ENCODE measurements around the gene HBEGF. TPM values are rescaled to one million over a fixed set of nuclear protein-coding genes. Genes with fewer than 3 reads are reported as not detected.

HBEGF gene
- total and polyA plus RNA-seq, 4 donors, result 0.60 to 1.0 (median 0.78) TPM

DNA sequence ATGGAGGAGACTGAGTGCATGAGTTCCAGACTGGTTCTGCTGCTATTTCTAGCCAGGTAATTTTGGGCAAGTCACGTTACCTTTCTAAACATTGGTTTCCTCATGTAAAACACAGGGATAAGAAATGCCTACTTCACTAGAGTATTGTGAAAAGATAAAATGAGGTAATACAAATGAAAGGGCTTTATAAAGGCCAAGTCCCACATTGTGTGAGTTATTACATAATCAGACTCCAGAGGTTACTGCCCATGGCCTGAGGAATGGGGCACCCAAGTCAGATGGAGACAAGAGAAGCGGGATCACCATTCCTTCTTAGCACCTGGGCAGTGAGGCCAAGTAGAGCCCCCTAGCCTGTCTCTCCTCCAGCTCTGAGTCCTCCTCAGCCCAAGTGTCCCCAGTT, 7.5 kb downstream of the HBEGF start:
- H3K27ac ChIP-seq (ENCODE audit: low read depth in 1 of 2, low read length in 2 of 2), result no peak overlapping the region
- H3K4me1 ChIP-seq (ENCODE audit: control insufficient read depth in 4 of 4, insufficient read depth in 4 of 4, low read length in 3 of 4), result peaks cover 0 to 8% (median 7%) of the 10 kb centered on the region in 4 donors
- 72% methylated on average over 2 of the region's 2 CpGs for WGBS
- peaks cover 0 to 3% (median 0%) of the 10 kb centered on the region in 4 donors for H3K36me3 ChIP-seq (ENCODE audit: control insufficient read depth in 4 of 4, insufficient read depth in 3 of 4, low read depth in 1 of 4, low read length in 3 of 4)
- no peaks in the 10 kb centered on the region for H3K9me3 ChIP-seq (ENCODE audit: control insufficient read depth in 4 of 4, low read length in 3 of 4)
- DNase-seq (ENCODE audit: low spot score), result no peak
- no peaks in the 10 kb centered on the region for H3K27me3 ChIP-seq (ENCODE audit: control insufficient read depth in 4 of 4, insufficient read depth in 4 of 4, low read length in 3 of 4)
- TF ChIP-seq GABPA (IDR thresholded peaks at IDR 0.05 in 1 of 2, conservative IDR thresholded peaks at IDR 0.05 in 1 of 2) (no peak), HNF4A (conservative IDR thresholded peaks at IDR 0.05) (peak in 1 of 2 donors; percentile 25)
- H3K9ac ChIP-seq (ENCODE audit: low read depth in 1 of 2, low read length in 2 of 2), result no peak overlapping the region
- no peak overlapping the region for H3K4me3 ChIP-seq (ENCODE audit: low read depth in 1 of 3, low read length in 3 of 3)

DNA sequence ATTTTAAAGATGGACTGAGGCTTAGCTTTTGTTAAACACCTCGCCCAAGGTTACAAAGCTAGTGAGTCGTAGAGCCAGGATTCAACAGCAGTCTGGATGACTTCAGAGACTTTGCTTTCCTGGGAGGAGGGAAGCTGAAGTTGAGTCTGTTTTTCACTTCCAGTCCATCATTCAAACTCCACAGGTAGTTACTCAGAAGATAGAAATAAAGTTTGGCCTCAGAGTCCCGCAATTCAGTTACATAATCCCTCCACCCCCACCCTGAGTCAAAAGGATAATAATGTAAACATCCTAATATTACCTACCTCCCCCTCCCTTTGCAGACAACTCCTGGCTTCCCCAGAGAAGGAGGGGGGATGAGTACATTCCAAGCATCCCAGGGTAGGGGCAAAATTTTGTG, 8.1 kb downstream of the HBEGF start:
- H3K36me3 ChIP-seq (ENCODE audit: control insufficient read depth in 4 of 4, insufficient read depth in 3 of 4, low read depth in 1 of 4, low read length in 3 of 4), result peaks cover 0 to 3% (median 0%) of the 10 kb centered on the region in 4 donors
- 88% methylated on average over 3 of the region's 3 CpGs for WGBS
- no peak for DNase-seq (ENCODE audit: low spot score)
- no peaks in the 10 kb centered on the region for H3K9me3 ChIP-seq (ENCODE audit: control insufficient read depth in 4 of 4, low read length in 3 of 4)
- no peak overlapping the region for H3K9ac ChIP-seq (ENCODE audit: low read depth in 1 of 2, low read length in 2 of 2)
- TF ChIP-seq, protein P1, sequence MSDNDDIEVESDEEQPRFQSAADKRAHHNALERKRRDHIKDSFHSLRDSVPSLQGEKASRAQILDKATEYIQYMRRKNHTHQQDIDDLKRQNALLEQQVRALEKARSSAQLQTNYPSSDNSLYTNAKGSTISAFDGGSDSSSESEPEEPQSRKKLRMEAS (IDR thresholded peaks at IDR 0.05), result no peak
- TF ChIP-seq, protein P2, sequence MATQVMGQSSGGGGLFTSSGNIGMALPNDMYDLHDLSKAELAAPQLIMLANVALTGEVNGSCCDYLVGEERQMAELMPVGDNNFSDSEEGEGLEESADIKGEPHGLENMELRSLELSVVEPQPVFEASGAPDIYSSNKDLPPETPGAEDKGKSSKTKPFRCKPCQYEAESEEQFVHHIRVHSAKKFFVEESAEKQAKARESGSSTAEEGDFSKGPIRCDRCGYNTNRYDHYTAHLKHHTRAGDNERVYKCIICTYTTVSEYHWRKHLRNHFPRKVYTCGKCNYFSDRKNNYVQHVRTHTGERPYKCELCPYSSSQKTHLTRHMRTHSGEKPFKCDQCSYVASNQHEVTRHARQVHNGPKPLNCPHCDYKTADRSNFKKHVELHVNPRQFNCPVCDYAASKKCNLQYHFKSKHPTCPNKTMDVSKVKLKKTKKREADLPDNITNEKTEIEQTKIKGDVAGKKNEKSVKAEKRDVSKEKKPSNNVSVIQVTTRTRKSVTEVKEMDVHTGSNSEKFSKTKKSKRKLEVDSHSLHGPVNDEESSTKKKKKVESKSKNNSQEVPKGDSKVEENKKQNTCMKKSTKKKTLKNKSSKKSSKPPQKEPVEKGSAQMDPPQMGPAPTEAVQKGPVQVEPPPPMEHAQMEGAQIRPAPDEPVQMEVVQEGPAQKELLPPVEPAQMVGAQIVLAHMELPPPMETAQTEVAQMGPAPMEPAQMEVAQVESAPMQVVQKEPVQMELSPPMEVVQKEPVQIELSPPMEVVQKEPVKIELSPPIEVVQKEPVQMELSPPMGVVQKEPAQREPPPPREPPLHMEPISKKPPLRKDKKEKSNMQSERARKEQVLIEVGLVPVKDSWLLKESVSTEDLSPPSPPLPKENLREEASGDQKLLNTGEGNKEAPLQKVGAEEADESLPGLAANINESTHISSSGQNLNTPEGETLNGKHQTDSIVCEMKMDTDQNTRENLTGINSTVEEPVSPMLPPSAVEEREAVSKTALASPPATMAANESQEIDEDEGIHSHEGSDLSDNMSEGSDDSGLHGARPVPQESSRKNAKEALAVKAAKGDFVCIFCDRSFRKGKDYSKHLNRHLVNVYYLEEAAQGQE (IDR thresholded peaks at IDR 0.05), result no peak
- TF ChIP-seq JUND (IDR thresholded peaks at IDR 0.05) (no peak), FOXA1 (IDR thresholded peaks at IDR 0.05) (no peak), TAF1 (conservative IDR thresholded peaks at IDR 0.05) (no peak)
- TF ChIP-seq, protein P3, sequence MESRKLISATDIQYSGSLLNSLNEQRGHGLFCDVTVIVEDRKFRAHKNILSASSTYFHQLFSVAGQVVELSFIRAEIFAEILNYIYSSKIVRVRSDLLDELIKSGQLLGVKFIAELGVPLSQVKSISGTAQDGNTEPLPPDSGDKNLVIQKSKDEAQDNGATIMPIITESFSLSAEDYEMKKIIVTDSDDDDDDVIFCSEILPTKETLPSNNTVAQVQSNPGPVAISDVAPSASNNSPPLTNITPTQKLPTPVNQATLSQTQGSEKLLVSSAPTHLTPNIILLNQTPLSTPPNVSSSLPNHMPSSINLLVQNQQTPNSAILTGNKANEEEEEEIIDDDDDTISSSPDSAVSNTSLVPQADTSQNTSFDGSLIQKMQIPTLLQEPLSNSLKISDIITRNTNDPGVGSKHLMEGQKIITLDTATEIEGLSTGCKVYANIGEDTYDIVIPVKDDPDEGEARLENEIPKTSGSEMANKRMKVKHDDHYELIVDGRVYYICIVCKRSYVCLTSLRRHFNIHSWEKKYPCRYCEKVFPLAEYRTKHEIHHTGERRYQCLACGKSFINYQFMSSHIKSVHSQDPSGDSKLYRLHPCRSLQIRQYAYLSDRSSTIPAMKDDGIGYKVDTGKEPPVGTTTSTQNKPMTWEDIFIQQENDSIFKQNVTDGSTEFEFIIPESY (IDR thresholded peaks at IDR 0.05), result no peak
- H3K27me3 ChIP-seq (ENCODE audit: control insufficient read depth in 4 of 4, insufficient read depth in 4 of 4, low read length in 3 of 4), result no peaks in the 10 kb centered on the region
- H3K4me1 ChIP-seq (ENCODE audit: control insufficient read depth in 4 of 4, insufficient read depth in 4 of 4, low read length in 3 of 4), result peaks cover 0 to 8% (median 7%) of the 10 kb centered on the region in 4 donors
- no peak overlapping the region for H3K27ac ChIP-seq (ENCODE audit: low read depth in 1 of 2, low read length in 2 of 2)
- no peak overlapping the region for H3K4me3 ChIP-seq (ENCODE audit: low read depth in 1 of 3, low read length in 3 of 3)

DNA sequence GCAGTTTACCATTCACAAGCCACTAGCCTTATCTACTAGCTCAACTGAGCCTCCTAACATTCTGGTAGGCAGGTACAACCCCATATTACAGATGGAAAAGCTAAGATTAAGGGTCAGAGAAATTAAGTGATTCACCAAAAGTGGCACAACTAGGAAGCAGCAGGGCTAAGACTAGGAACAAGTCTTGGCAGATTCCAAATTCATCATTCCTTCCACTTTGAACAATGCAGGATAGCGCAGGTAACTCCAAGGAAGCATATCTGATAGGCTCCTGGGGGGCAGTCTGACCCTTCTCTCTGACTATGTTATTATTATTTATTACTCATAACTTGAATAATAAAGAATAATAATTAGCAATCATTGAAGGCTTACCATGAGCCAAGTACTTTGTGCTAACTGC, 8.5 kb downstream of the HBEGF start:
- H3K27me3 ChIP-seq (ENCODE audit: control insufficient read depth in 4 of 4, insufficient read depth in 4 of 4, low read length in 3 of 4), result no peaks in the 10 kb centered on the region
- 98% methylated on average over 1 of the region's 1 CpG for WGBS

More for the DNA sequence above, 8.5 kb downstream of the HBEGF start:
- Histone ChIP-seq H3K4me3 (ENCODE audit: low read depth in 1 of 3, low read length in 3 of 3) (no peak overlapping the region), H3K36me3 (ENCODE audit: control insufficient read depth in 4 of 4, insufficient read depth in 3 of 4, low read depth in 1 of 4, low read length in 3 of 4) (peaks cover 0 to 3% (median under 1%) of the 10 kb centered on the region in 4 donors), H3K4me1 (ENCODE audit: control insufficient read depth in 4 of 4, insufficient read depth in 4 of 4, low read length in 3 of 4) (peaks cover 0 to 8% (median 7%) of the 10 kb centered on the region in 4 donors), H3K9ac (ENCODE audit: low read depth in 1 of 2, low read length in 2 of 2) (no peak overlapping the region), H3K27ac (ENCODE audit: low read depth in 1 of 2, low read length in 2 of 2) (no peak overlapping the region), H3K9me3 (ENCODE audit: control insufficient read depth in 4 of 4, low read length in 3 of 4) (no peaks in the 10 kb centered on the region)
- no peak for DNase-seq (ENCODE audit: low spot score)
- TF ChIP-seq YY1 (IDR thresholded peaks at IDR 0.05), result no peak
- TF ChIP-seq RXRA (IDR thresholded peaks at IDR 0.05), result no peak

Data from liver (tissue), 9 donors.